GM10266 (cell line): ENCODE results near the gene AADAC.
"Not testable (repeated sequence)": the region's sequence is repeated elsewhere in the genome, so short reads cannot be mapped to it uniquely, and the experiment has no call there.

ENCODE experiments used
- DNase-seq: peaks from one replicate; pipeline ENCODE4 v3.0.0; 2012; ENCODE audit errors: extremely low spot score
- CTCF ChIP-seq: IDR thresholded peaks from 2 replicates; pipeline ENCODE4 v1.5.1; 2012; ENCODE audit warnings: mild to moderate bottlenecking, low read depth; ENCODE audit not compliant: control insufficient read depth, insufficient read depth; ENCODE audit errors: missing control alignments

The AADAC gene

GRCh38 chr3:151798466-151798865, 15.4 kb upstream of the AADAC start:
- no peak for TF ChIP-seq CTCF
- no peak for DNase-seq

- no peak for DNase-seq
Measured at GRCh38 chr3:151800431-151800830, 13.5 kb upstream of the AADAC start.

GRCh38 chr3:151804267-151804666, 9.6 kb upstream of the AADAC start:
- TF ChIP-seq CTCF: no peak
- no peak for DNase-seq

More at GRCh38 chr3:151800431-151800830, 13.5 kb upstream of the AADAC start:
- TF ChIP-seq CTCF: no peak

GRCh38 chr3:151806838-151807237, 7.1 kb upstream of the AADAC start:
- DNase-seq: no peak
- TF ChIP-seq CTCF: no peak

- DNase-seq: not testable (repeated sequence)
Measured at GRCh38 chr3:151808926-151809325, 5.0 kb upstream of the AADAC start.

GRCh38 chr3:151811474-151811873, 2.4 kb upstream of the AADAC start:
- TF ChIP-seq CTCF: no peak
- DNase-seq: no peak

- no peak for DNase-seq
- TF ChIP-seq CTCF: no peak
Measured at GRCh38 chr3:151814588-151814987, 672 bp downstream of the AADAC start.

- TF ChIP-seq CTCF: no peak
- DNase-seq: no peak
Measured at GRCh38 chr3:151816091-151816604, 2.2 kb downstream of the AADAC start.
